AG09309 (cell line): ENCODE results near the gene NALCN.
A peak's percentile ranks its signal among the peaks of the same experiment; 100 is the strongest.

Experiments
- DNase-seq: peaks from one replicate; pipeline ENCODE4 v3.0.0-alpha.2; 2010; ENCODE audit warnings: low read depth
- H3K4me3 ChIP-seq: 2 replicates; pipeline ENCODE4 v1.5.1; 2011; ENCODE audit warnings: mild to moderate bottlenecking, low read depth, low read length, moderate library complexity; ENCODE audit not compliant: control insufficient read depth
- TF ChIP-seq, protein P1 (sequence below): IDR thresholded peaks from 2 replicates; pipeline ENCODE4 v1.5.1; 2011; ENCODE audit warnings: mild to moderate bottlenecking, low read depth, low read length, inconsistent platforms; ENCODE audit not compliant: insufficient read depth, control insufficient read depth; ENCODE audit errors: missing control alignments

The NALCN gene

DNA sequence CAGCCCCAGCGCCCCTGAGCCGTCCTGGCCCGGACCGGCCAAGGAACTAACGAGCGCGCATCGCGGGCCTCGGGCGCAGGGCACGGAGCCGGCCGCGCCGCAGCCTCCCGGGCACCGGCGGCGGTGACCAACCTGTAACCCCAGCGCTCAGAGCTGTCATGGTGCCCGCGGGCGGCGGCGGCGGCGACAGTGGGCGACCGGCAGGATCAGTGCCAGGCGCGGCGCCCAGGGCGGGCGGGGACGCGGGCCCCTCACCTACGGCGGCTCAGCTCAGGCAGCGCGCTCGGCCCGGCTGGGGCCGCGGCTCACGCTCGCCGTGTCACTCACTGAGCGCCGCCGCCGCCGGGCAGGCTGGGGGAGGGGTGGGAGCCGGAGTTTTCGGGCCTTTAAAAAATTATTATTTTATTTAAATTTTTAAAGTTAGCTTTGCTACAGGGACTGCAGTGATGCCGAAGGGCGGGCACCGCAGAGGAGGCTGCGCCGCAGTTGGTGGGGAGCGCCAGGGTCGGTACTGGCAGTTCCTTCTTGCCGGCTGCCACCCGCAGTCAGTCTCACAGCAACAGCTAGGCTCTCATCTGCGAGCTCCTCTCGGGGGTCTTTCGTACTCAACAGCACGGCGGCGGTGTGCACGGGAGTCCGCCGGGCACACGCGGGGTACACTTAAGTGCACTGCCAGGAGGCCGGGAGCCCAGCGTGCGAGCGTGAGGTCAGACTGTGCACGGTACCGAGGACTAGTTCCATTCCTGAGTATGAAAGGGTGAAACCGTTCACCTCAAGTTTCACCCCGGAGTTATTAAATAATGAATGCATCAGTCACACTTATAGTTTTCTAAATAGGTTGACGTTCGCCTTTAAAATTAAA is at the start of gene NALCN:
TSS of gene NALCN (minus strand) at position 328 of the 862 bp plus-strand sequence. CDS start 17,382 bp downstream, outside the sequence.
- DNase-seq = no peak
- H3K4me3 ChIP-seq = peak within 1 kb of the TSS; percentile 58
- TF ChIP-seq, protein P1, sequence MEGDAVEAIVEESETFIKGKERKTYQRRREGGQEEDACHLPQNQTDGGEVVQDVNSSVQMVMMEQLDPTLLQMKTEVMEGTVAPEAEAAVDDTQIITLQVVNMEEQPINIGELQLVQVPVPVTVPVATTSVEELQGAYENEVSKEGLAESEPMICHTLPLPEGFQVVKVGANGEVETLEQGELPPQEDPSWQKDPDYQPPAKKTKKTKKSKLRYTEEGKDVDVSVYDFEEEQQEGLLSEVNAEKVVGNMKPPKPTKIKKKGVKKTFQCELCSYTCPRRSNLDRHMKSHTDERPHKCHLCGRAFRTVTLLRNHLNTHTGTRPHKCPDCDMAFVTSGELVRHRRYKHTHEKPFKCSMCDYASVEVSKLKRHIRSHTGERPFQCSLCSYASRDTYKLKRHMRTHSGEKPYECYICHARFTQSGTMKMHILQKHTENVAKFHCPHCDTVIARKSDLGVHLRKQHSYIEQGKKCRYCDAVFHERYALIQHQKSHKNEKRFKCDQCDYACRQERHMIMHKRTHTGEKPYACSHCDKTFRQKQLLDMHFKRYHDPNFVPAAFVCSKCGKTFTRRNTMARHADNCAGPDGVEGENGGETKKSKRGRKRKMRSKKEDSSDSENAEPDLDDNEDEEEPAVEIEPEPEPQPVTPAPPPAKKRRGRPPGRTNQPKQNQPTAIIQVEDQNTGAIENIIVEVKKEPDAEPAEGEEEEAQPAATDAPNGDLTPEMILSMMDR = no peak

DNA sequence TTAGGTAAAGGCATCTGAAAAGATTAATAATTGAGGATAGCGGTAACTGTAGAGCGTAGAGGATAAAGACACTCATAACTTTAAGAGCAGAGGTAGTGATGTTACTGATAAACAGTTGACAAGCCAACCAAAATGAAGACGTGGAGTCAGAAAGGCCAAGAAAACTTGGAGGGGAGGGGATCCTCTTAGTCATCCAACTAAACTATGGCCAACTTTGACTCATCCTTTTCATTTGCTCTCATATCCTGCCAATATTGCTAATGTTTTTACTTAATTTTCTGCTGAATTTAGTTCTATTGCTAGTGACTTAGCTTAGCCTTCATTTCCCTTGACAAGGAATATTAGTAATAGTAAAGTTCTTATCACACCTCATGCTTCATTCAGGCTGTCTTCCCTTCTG is 49.6 kb upstream of the NALCN start:
- DNase-seq = no peak
- H3K4me3 ChIP-seq = no peak overlapping the region
- TF ChIP-seq, protein P1 = no peak

DNA sequence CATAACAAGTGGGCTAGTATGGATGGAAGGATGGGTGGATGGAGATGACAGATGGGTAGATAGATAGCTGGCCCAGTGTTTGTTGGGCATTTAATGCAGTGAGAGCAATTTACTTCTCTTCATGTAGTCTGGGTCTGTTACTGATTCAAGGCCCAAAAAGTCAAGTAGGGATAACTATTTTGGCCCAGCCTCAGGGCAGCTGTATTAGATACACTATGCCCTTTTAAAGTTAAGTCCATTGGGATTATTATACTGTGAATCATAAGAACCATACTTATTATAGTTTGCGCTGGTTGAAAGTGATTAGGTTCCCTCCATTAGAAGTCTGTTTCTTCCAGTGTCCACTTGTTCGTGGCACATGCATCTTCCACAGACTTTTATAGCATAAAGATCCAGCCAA is 40.9 kb upstream of the NALCN start:
- TF ChIP-seq, protein P1 = no peak
- H3K4me3 ChIP-seq = no peak overlapping the region
- no peak for DNase-seq

DNA sequence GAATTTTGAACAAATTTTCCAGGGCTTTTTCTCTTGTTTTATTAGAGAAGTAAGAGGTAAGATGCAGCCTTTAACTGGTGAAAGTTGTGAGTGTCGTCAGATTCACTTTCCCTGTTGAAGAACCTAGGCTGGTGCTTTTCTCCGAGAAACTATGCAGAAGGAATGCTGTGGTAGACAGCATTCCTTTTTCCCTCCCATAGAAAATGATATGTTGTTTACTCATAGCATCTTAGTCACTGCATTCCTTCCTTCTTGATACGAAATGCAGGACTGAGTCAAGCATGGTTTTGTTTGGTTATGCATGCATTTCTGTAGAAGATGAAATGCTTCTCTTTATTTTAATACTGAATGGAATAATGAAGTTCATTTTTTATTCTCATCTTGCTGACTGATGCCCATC is 39.6 kb upstream of the NALCN start:
- DNase-seq = peak; percentile 82

DNA sequence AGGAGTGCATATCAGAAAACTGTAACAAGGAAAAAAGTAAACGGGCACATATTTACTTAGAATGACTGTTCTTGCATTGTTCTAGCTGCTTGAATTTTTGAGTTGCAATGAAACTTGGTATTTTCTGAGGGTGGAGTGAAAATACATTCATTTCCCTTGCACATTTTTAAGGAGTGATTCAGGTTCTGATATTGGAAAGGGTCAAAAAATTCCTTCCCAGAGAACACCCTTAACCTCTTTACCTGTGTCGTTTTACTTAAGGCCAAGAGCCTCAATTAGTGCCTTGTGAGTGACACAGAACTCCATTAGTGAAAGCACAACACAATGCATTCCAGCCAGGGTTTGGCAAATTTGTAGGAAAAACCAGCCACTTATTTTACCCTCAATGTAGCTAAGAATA is 38.5 kb upstream of the NALCN start:
- H3K4me3 ChIP-seq = peak overlapping the region; percentile 86
- TF ChIP-seq, protein P1 = no peak
- DNase-seq = no peak

More for the DNA sequence above, 39.6 kb upstream of the NALCN start:
- no peak overlapping the region for H3K4me3 ChIP-seq
- TF ChIP-seq, protein P1 = no peak

DNA sequence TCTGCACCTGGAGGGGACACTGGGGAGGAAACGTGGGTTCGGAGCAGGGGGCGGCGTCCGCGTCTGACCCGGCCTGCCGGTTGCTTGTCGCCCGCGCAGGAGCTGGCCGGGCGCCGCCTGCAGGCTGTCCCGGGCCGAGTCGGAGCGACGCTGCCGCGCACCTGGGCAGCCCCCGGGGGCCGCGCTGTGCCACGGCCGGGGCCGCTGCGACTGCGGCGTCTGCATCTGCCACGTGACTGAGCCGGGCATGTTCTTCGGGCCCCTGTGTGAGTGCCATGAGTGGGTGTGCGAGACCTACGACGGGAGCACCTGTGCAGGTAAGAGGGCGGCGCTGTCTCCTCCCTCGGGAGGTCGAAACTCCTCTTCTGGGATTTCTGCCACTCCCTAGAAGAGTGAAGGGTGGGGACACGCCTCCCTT is 37.5 kb upstream of the NALCN start:
- H3K4me3 ChIP-seq = peak overlapping the region; percentile 86
- no peak for DNase-seq
- TF ChIP-seq, protein P1 = peak; percentile 20
